HK-2 (cell line): ENCODE measurements around the gene PXDN.

ENCODE experiments used
- DNase-seq: peaks from one replicate; pipeline ENCODE4 v3.0.0-alpha.2; 2018; ENCODE audit not compliant: unreplicated experiment

The PXDN gene

GRCh38 chr2:1610096-1610485 is 134.2 kb downstream of the PXDN start:
- no peak for DNase-seq

GRCh38 chr2:1609485-1610095 is 134.7 kb downstream of the PXDN start:
- DNase-seq = no peak

GRCh38 chr2:1609040-1609439 is 135.3 kb downstream of the PXDN start:
- DNase-seq = no peak

GRCh38 chr2:1607971-1608688 is 136.2 kb downstream of the PXDN start:
- no peak for DNase-seq

GRCh38 chr2:1607236-1607920 is 136.9 kb downstream of the PXDN start:
- DNase-seq = no peak

- DNase-seq = no peak
Measured at GRCh38 chr2:1606421-1607235, 137.7 kb downstream of the PXDN start.

- no peak for DNase-seq
Measured at GRCh38 chr2:1606046-1606400, 138.3 kb downstream of the PXDN start.

- DNase-seq = no peak
Measured at GRCh38 chr2:1605102-1606045, 138.9 kb downstream of the PXDN start.

- DNase-seq = no peak
Measured at GRCh38 chr2:1603521-1603920, 140.8 kb downstream of the PXDN start.

GRCh38 chr2:1603059-1603458 is 141.3 kb downstream of the PXDN start:
- no peak for DNase-seq

GRCh38 chr2:1602278-1603010 is 141.9 kb downstream of the PXDN start:
- no peak for DNase-seq

- DNase-seq = no peak
Measured at GRCh38 chr2:1601471-1602277, 142.6 kb downstream of the PXDN start.

- no peak for DNase-seq
Measured at GRCh38 chr2:1601067-1601412, 143.3 kb downstream of the PXDN start.

GRCh38 chr2:1600191-1601066 is 143.9 kb downstream of the PXDN start:
- DNase-seq = no peak

- DNase-seq = no peak
Measured at GRCh38 chr2:1599301-1600085, 144.8 kb downstream of the PXDN start.

- no peak for DNase-seq
Measured at GRCh38 chr2:1598800-1599199, 145.5 kb downstream of the PXDN start.

GRCh38 chr2:1598041-1598710 is 146.1 kb downstream of the PXDN start:
- DNase-seq = no peak
